Effector memory CD4-positive, alpha-beta T cell (primary cell): ENCODE data around the gene ADD3.

Experiments
- DNase-seq, 3 donors: peaks; one replicate each; pipeline ENCODE4 v3.0.0-alpha.2; 2020
- H3K27ac ChIP-seq: 2 replicates; pipeline ENCODE4 v1.7.0; 2013; ENCODE audit warnings: mild to moderate bottlenecking, low read length, moderate library complexity; ENCODE audit not compliant: insufficient read depth, poor library complexity, severe bottlenecking
- H3K27me3 ChIP-seq: replicated peaks from 2 replicates; pipeline ENCODE4 v1.7.0; 2013; ENCODE audit warnings: mild to moderate bottlenecking, low read length; ENCODE audit not compliant: insufficient read depth, control insufficient read depth, poor library complexity, severe bottlenecking
- H3K36me3 ChIP-seq: 2 replicates; pipeline ENCODE4 v1.7.0; 2013; ENCODE audit warnings: mild to moderate bottlenecking, low read length, moderate library complexity; ENCODE audit not compliant: control insufficient read depth, insufficient read depth
- H3K4me1 ChIP-seq: 2 replicates; pipeline ENCODE4 v1.7.0; 2013; ENCODE audit warnings: low read length, mild to moderate bottlenecking; ENCODE audit not compliant: control insufficient read depth, insufficient read depth, poor library complexity, severe bottlenecking
- H3K4me3 ChIP-seq: 2 replicates; pipeline ENCODE4 v1.7.0; 2013; ENCODE audit warnings: low read length, low read depth, mild to moderate bottlenecking; ENCODE audit not compliant: insufficient read depth, poor library complexity, severe bottlenecking
- H3K9me3 ChIP-seq: 2 replicates; pipeline ENCODE4 v1.7.0; 2013; ENCODE audit warnings: mild to moderate bottlenecking, low read length, moderate library complexity; ENCODE audit not compliant: control insufficient read depth

Gene ADD3

DNA sequence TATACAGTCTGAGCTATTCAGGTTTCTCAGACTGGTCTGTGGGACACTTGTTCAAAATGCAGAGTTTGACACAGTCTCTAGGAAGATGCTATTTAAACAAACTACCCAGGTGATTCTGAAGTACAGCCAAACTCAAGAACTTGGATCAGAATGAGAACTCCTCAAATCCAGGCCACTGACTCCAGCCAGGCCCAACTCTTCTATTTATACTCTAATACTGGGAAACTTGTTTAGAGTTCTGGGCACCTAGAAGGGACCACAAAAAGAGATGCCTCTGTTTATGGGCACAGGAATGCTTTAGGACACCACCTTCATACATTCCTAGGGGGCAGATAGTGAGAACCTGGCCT, 40.1 kb upstream of the ADD3 start:
- Histone ChIP-seq H3K4me1 (no peaks in the 10 kb centered on the region), H3K36me3 (no peaks in the 10 kb centered on the region), H3K27me3 (no peaks in the 10 kb centered on the region), H3K9me3 (no peaks in the 10 kb centered on the region), H3K4me3 (no peak overlapping the region), H3K27ac (no peak overlapping the region)
- DNase-seq = no peak

DNA sequence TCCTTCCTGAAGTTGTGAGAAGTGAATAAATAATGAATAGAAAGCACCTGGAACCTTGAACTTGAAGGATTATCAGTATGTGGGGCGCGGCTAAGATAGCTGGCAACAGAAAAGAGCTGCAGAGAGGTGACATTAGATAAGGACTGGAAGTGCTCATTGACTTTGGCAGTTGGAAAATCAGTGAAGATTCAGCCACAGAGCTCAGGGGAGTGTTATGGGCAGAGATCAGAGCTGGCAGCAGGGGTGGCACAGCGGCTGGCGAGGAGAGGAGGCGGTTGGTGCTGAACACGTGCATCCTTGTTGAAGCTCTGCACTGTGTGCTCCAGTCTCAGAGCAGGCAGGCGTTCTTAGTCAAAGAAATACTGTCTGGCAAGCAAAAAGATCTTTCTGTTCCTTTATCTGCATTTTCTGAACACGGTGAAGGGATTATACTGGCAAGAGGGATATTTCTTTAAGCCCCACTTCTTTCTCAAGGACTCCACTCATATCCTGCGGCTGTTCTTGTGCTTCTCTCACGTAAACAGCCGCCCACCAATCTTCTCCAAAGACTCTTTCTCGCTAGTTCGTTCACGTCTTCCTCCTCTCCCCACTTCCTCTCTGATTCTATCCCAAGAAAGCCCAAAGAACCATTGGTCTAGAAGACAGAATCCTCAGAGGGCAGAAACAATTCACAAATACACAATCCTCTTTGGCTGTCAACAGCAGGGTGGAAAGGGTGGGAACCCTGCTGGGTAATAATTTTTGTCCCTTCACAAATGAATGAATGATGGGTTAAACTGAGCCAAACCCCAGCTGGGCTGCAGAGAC, 38.6 kb upstream of the ADD3 start:
- DNase-seq = no peak
- no peaks in the 10 kb centered on the region for H3K27me3 ChIP-seq

DNA sequence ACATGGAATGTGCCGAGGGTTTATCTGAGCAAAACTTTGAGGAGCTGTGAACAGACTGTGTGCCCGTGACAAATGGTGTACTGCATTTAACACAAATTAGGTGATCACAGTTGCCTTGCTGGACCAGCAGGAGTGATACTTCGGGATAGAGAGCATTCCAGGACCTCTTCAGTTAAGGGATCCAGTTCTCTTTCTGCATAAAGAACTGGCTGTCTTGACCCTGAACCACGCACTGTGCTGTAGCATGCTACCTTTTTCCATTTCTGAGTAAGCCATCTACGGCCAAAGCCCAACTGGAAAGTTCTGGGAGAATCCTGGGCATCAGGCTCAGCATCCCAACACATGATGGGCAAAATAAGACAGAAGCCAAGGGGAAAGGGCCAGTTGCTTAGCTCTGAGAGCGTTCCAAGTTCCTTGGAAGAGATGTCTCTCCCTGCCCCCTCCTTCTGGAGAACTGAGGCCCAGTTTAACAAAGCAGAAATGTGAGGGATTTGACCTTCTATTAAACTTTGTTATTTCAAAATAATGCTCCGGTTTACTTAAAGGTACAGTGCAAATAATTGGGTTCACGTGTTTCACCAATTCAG, 37.9 kb upstream of the ADD3 start:
- no peaks in the 10 kb centered on the region for H3K36me3 ChIP-seq

More for the DNA sequence above, 38.6 kb upstream of the ADD3 start:
- no peak overlapping the region for H3K27ac ChIP-seq
- H3K36me3 ChIP-seq = no peaks in the 10 kb centered on the region
- no peak overlapping the region for H3K4me3 ChIP-seq
- no peaks in the 10 kb centered on the region for H3K4me1 ChIP-seq
- H3K9me3 ChIP-seq = no peaks in the 10 kb centered on the region

GRCh38 chr10:109971634-109972033, 36.1 kb upstream of the ADD3 start:
- no peak for DNase-seq
- Histone ChIP-seq H3K36me3 (no peaks in the 10 kb centered on the region), H3K27ac (no peak overlapping the region)

More for the DNA sequence above, 37.9 kb upstream of the ADD3 start:
- Histone ChIP-seq H3K27ac (no peak overlapping the region), H3K4me1 (no peaks in the 10 kb centered on the region), H3K9me3 (no peaks in the 10 kb centered on the region), H3K27me3 (no peaks in the 10 kb centered on the region), H3K4me3 (no peak overlapping the region)
- no peak for DNase-seq

GRCh38 chr10:109972372-109973001, 35.3 kb upstream of the ADD3 start:
- Histone ChIP-seq H3K27me3 (no peaks in the 10 kb centered on the region), H3K27ac (no peak overlapping the region), H3K4me1 (no peaks in the 10 kb centered on the region), H3K4me3 (no peak overlapping the region), H3K9me3 (no peaks in the 10 kb centered on the region), H3K36me3 (no peaks in the 10 kb centered on the region)
- no peak for DNase-seq

More at GRCh38 chr10:109971634-109972033, 36.1 kb upstream of the ADD3 start:
- H3K4me3 ChIP-seq = no peak overlapping the region
- no peaks in the 10 kb centered on the region for H3K4me1 ChIP-seq
- H3K9me3 ChIP-seq = no peaks in the 10 kb centered on the region
- H3K27me3 ChIP-seq = no peaks in the 10 kb centered on the region

GRCh38 chr10:109973326-109973829, 34.4 kb upstream of the ADD3 start:
- no peaks in the 10 kb centered on the region for H3K4me1 ChIP-seq
- no peak overlapping the region for H3K27ac ChIP-seq
- DNase-seq = no peak
- H3K9me3 ChIP-seq = no peaks in the 10 kb centered on the region
- no peaks in the 10 kb centered on the region for H3K36me3 ChIP-seq
- no peaks in the 10 kb centered on the region for H3K27me3 ChIP-seq
- no peak overlapping the region for H3K4me3 ChIP-seq

DNA sequence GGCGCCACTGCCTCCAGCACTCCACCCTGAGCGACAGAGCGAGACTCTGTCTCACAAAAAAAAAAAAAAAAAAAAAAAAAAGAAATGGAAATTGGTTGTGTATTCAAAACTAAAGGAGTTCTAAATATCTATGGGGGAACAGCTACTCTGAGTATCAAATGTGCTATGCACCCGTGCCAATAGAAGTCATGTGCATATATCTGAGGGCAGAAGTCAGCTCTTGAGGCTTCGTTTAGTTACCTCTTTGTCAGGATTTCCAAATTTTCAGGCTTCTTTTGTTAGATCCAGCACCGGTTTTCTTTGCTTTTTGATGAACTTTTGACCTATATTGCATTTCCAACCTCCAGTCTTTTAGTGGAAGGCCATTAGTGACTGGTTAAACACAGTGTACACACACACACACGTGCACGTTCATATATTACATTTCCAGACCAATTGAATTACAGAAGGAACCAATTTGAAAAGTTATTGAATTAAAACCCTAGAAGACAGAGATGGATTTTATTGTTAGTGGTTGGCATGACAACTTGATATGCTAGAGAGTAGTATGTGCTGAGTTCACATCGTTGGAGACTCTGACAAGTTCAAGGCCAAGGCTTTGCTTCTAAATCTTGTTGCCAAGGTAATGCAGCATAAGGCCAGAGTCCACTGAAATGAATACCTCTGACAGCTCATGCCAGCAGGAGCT, 33.1 kb upstream of the ADD3 start:
- no peaks in the 10 kb centered on the region for H3K9me3 ChIP-seq
- no peaks in the 10 kb centered on the region for H3K4me1 ChIP-seq
- no peak overlapping the region for H3K27ac ChIP-seq
- DNase-seq = no peak
- no peaks in the 10 kb centered on the region for H3K27me3 ChIP-seq
- no peak overlapping the region for H3K4me3 ChIP-seq
- no peaks in the 10 kb centered on the region for H3K36me3 ChIP-seq

GRCh38 chr10:109975244-109976190, 32.3 kb upstream of the ADD3 start:
- Histone ChIP-seq H3K27me3 (no peaks in the 10 kb centered on the region), H3K4me3 (no peak overlapping the region), H3K4me1 (no peaks in the 10 kb centered on the region), H3K9me3 (no peaks in the 10 kb centered on the region), H3K27ac (no peak overlapping the region), H3K36me3 (no peaks in the 10 kb centered on the region)
- no peak for DNase-seq

GRCh38 chr10:109976681-109977080, 31.1 kb upstream of the ADD3 start:
- Histone ChIP-seq H3K36me3 (no peaks in the 10 kb centered on the region), H3K4me1 (no peaks in the 10 kb centered on the region), H3K4me3 (no peak overlapping the region), H3K27me3 (no peaks in the 10 kb centered on the region), H3K9me3 (no peaks in the 10 kb centered on the region), H3K27ac (no peak overlapping the region)
- DNase-seq = no peak
